T-helper 2 cell (primary cell): ENCODE measurements around the gene TTC23.

Experiments used
- DNase-seq, 5 experiments: peaks; one replicate each; pipeline versions ENCODE4 v3.0.0 to v3.0.0-alpha.2; 2012 to 2022

The TTC23 gene

GRCh38 chr15:99163271-99164062 lies 85.9 kb downstream of the TTC23 start:
- DNase-seq: peak in 1 of 5 experiments; percentile 19

GRCh38 chr15:99158626-99159412 lies 90.6 kb downstream of the TTC23 start:
- no peak for DNase-seq

GRCh38 chr15:99157456-99157855 lies 91.9 kb downstream of the TTC23 start:
- DNase-seq: no peak

GRCh38 chr15:99155961-99156443 lies 93.4 kb downstream of the TTC23 start:
- DNase-seq: peak in 1 of 5 experiments; percentile 12

GRCh38 chr15:99154271-99154670 lies 95.1 kb downstream of the TTC23 start:
- no peak for DNase-seq

GRCh38 chr15:99153026-99153535 lies 96.3 kb downstream of the TTC23 start:
- DNase-seq: no peak

GRCh38 chr15:99151156-99151555 lies 98.2 kb downstream of the TTC23 start:
- DNase-seq: no peak

GRCh38 chr15:99149366-99149765 lies 100.0 kb downstream of the TTC23 start:
- DNase-seq: no peak

GRCh38 chr15:99148851-99149276 lies 100.5 kb downstream of the TTC23 start:
- no peak for DNase-seq

- DNase-seq: no peak
These were observed 102.7 kb downstream of the TTC23 start for GRCh38 chr15:99146661-99147060.

GRCh38 chr15:99145778-99146177 lies 103.6 kb downstream of the TTC23 start:
- no peak for DNase-seq

- no peak for DNase-seq
These were observed 104.4 kb downstream of the TTC23 start for GRCh38 chr15:99145005-99145404.

- DNase-seq: no peak
These were observed 105.4 kb downstream of the TTC23 start for GRCh38 chr15:99143655-99144610.

GRCh38 chr15:99143242-99143641 lies 106.1 kb downstream of the TTC23 start:
- DNase-seq: no peak

- no peak for DNase-seq
These were observed 106.8 kb downstream of the TTC23 start for GRCh38 chr15:99142562-99142961.

GRCh38 chr15:99141943-99142342 lies 107.4 kb downstream of the TTC23 start:
- DNase-seq: no peak

GRCh38 chr15:99140590-99140989 lies 108.8 kb downstream of the TTC23 start:
- DNase-seq: no peak

GRCh38 chr15:99139276-99139675 lies 110.1 kb downstream of the TTC23 start:
- no peak for DNase-seq

GRCh38 chr15:99138491-99138982 lies 110.8 kb downstream of the TTC23 start:
- no peak for DNase-seq

GRCh38 chr15:99137877-99138276 lies 111.5 kb downstream of the TTC23 start:
- no peak for DNase-seq

GRCh38 chr15:99137111-99137546 lies 112.3 kb downstream of the TTC23 start:
- no peak for DNase-seq

- DNase-seq: peak in 1 of 5 experiments; percentile 23
These were observed 114.2 kb downstream of the TTC23 start for GRCh38 chr15:99135194-99135593.
